H9 (cell line): ENCODE measurements around the gene HYI. TPM values are rescaled to one million over a fixed set of nuclear protein-coding genes. Genes with fewer than 3 reads are reported as not detected.

ENCODE experiments used
- DNase-seq: peaks from one replicate; pipeline ENCODE4 v3.0.0-alpha.2; 2017
- H2AFZ ChIP-seq: one replicate; pipeline ENCODE4 v1.6.1; 2013; ENCODE audit warnings: mild to moderate bottlenecking, low read length, control low read depth, moderate library complexity
- H2AK5ac ChIP-seq: 2 replicates; pipeline ENCODE4 v1.6.1; 2013; ENCODE audit warnings: low read length, control low read depth, mixed read lengths; ENCODE audit not compliant: insufficient read length
- H2BK120ac ChIP-seq: one replicate; pipeline ENCODE4 v1.6.1; 2013; ENCODE audit warnings: low read depth, mild to moderate bottlenecking, low read length, control low read depth, inconsistent platforms; ENCODE audit not compliant: poor library complexity, severe bottlenecking
- H2BK12ac ChIP-seq: 2 replicates; pipeline ENCODE4 v1.6.1; 2013; ENCODE audit warnings: low read length, control low read depth, mixed read lengths, low read depth; ENCODE audit not compliant: insufficient read length
- H2BK15ac ChIP-seq: 2 replicates; pipeline ENCODE4 v1.6.1; 2013; ENCODE audit warnings: low read depth, low read length, control low read depth
- H2BK20ac ChIP-seq: one replicate; pipeline ENCODE4 v1.6.1; 2013; ENCODE audit warnings: low read depth, mild to moderate bottlenecking, low read length, control low read depth, inconsistent platforms; ENCODE audit not compliant: poor library complexity, severe bottlenecking
- H2BK5ac ChIP-seq: 2 replicates; pipeline ENCODE4 v1.6.1; 2013; ENCODE audit warnings: low read length, control low read depth, mixed read lengths; ENCODE audit not compliant: insufficient read length
- H3K14ac ChIP-seq: 2 replicates; pipeline ENCODE4 v1.6.1; 2013; ENCODE audit warnings: low read length, control low read depth; ENCODE audit not compliant: insufficient read depth
- H3K18ac ChIP-seq: 2 replicates; pipeline ENCODE4 v1.6.1; 2013; ENCODE audit warnings: low read depth, mild to moderate bottlenecking, mixed read lengths, low read length, control low read depth; ENCODE audit not compliant: insufficient read length
- H3K23ac ChIP-seq: 2 replicates; pipeline ENCODE4 v1.6.1; 2013; ENCODE audit warnings: low read length, control low read depth, mixed read lengths, low read depth; ENCODE audit not compliant: insufficient read length
- H3K23me2 ChIP-seq: 2 replicates; pipeline ENCODE4 v1.6.1; 2013; ENCODE audit warnings: low read depth, mild to moderate bottlenecking, mixed read lengths, low read length, control low read depth; ENCODE audit not compliant: insufficient read length, poor library complexity, severe bottlenecking
- H3K27ac ChIP-seq: 2 replicates; pipeline ENCODE4 v1.5.1; 2013; ENCODE audit warnings: low read length, control low read depth, mixed read lengths, low read depth; ENCODE audit not compliant: insufficient read length
- H3K27me3 ChIP-seq: 2 replicates; pipeline ENCODE4 v1.6.1; 2013; ENCODE audit warnings: low read length, control low read depth, inconsistent platforms; ENCODE audit not compliant: insufficient read depth
- H3K4ac ChIP-seq: 2 replicates; pipeline ENCODE4 v1.6.1; 2013; ENCODE audit warnings: low read depth, mild to moderate bottlenecking, control low read depth, inconsistent platforms, low read length, moderate library complexity
- H3K4me1 ChIP-seq: 2 replicates; pipeline ENCODE4 v1.6.1; 2013; ENCODE audit warnings: low read length, control low read depth, inconsistent platforms; ENCODE audit not compliant: insufficient read depth
- H3K4me2 ChIP-seq: 2 replicates; pipeline ENCODE4 v1.6.1; 2013; ENCODE audit warnings: low read length, control low read depth, mixed read lengths; ENCODE audit not compliant: insufficient read length, insufficient read depth
- H3K56ac ChIP-seq: 2 replicates; pipeline ENCODE4 v1.6.1; 2013; ENCODE audit warnings: low read depth, mild to moderate bottlenecking, mixed read lengths, low read length, control low read depth; ENCODE audit not compliant: insufficient read length
- H3K79me1 ChIP-seq: 2 replicates; pipeline ENCODE4 v1.6.1; 2013; ENCODE audit warnings: low read depth, mild to moderate bottlenecking, moderate library complexity, low read length, control low read depth, inconsistent platforms; ENCODE audit not compliant: insufficient read depth, poor library complexity, severe bottlenecking
- H3K79me2 ChIP-seq: 2 replicates; pipeline ENCODE4 v1.6.1; 2013; ENCODE audit warnings: low read length, control low read depth, inconsistent platforms; ENCODE audit not compliant: insufficient read depth
- H3K9ac ChIP-seq: 2 replicates; pipeline ENCODE4 v1.6.1; 2013; ENCODE audit warnings: low read length, control low read depth, mixed read lengths; ENCODE audit not compliant: insufficient read length; ENCODE audit errors: extremely low read depth
- H3K9me3 ChIP-seq: one replicate; pipeline ENCODE4 v1.6.1; 2013; ENCODE audit warnings: low read depth, low read length, inconsistent platforms; ENCODE audit not compliant: control insufficient read depth
- H3T11ph ChIP-seq: one replicate; pipeline ENCODE4 v1.6.1; 2013; ENCODE audit warnings: mild to moderate bottlenecking, low read length, control low read depth, inconsistent platforms
- H4K20me1 ChIP-seq: one replicate; pipeline ENCODE4 v1.6.1; 2013; ENCODE audit not compliant: control insufficient read depth, insufficient read length, insufficient read depth
- H4K5ac ChIP-seq: 2 replicates; pipeline ENCODE4 v1.6.1; 2013; ENCODE audit warnings: low read depth, mild to moderate bottlenecking, mixed read lengths, low read length, control low read depth; ENCODE audit not compliant: insufficient read length
- H4K8ac ChIP-seq: replicated peaks from 2 replicates; pipeline ENCODE4 v1.6.1; 2013; ENCODE audit warnings: low read length, control low read depth, mixed read lengths, low read depth; ENCODE audit not compliant: insufficient read length
- H4K91ac ChIP-seq: 2 replicates; pipeline ENCODE4 v1.6.1; 2013; ENCODE audit warnings: low read depth, mild to moderate bottlenecking, moderate library complexity, mixed read lengths, low read length, control low read depth; ENCODE audit not compliant: insufficient read length
- H3K27ac Mint-ChIP-seq, 3 experiments: 2 replicates in 2 of 3; 3 replicates in 1 of 3; pipeline ENCODE4 v1.8.0; 2020 to 2021; ENCODE audit warnings: mixed read lengths in 3 of 3, mild to moderate bottlenecking in 1 of 3, moderate library complexity in 1 of 3
- H3K27me3 Mint-ChIP-seq: 2 replicates; pipeline ENCODE4 v1.8.0; 2021; ENCODE audit warnings: low read depth, mild to moderate bottlenecking, moderate library complexity, mixed read lengths
- H3K36me3 Mint-ChIP-seq, 3 experiments: 2 replicates in 2 of 3; 3 replicates in 1 of 3; pipeline ENCODE4 v1.8.0; 2020 to 2021; ENCODE audit warnings: low read depth in 3 of 3, mixed read lengths in 3 of 3; ENCODE audit not compliant: insufficient read depth in 1 of 3
- H3K4me1 Mint-ChIP-seq, 2 experiments: 2 replicates each; pipeline ENCODE4 v1.8.0; 2020; ENCODE audit warnings: mixed read lengths in 2 of 2
- H3K4me3 Mint-ChIP-seq, 2 experiments: 2 replicates in 1 of 2; 3 replicates in 1 of 2; pipeline ENCODE4 v1.8.0; 2020 to 2021; ENCODE audit warnings: mild to moderate bottlenecking in 2 of 2, mixed read lengths in 2 of 2, moderate library complexity in 1 of 2
- H3K9me3 Mint-ChIP-seq, 2 experiments: 2 replicates in 1 of 2; 3 replicates in 1 of 2; pipeline ENCODE4 v1.8.0; 2020; ENCODE audit warnings: mild to moderate bottlenecking in 2 of 2, mixed read lengths in 2 of 2, moderate library complexity in 1 of 2
- CTCF ChIP-seq: fragments of 200-600 bp; sonication (generic); conservative IDR thresholded peaks from 3 replicates; pipeline ENCODE4 v1.8.0; 2021; ENCODE audit warnings: antibody characterized with exemption, mild to moderate bottlenecking
- WGBS: extraction: QIAGEN DNeasy Blood & Tissue Kit; methylation state at CpG from one replicate; pipeline ENCODE4 v1.1.7; 2013; ENCODE audit warnings: missing lambda C conversion rate, low lambda C conversion rate, mixed read lengths; ENCODE audit not compliant: insufficient read length; ENCODE audit errors: extremely low coverage; 5-methylcytosine and 5-hydroxymethylcytosine counted together
- total RNA-seq: library from RNA; stranded (reverse); gene quantifications from 2 replicates; pipeline ENCODE4 v1.2.1, GENCODE V29; 2021

The HYI gene
- total RNA-seq, 1 experiment from 2014 or later, result 16.1 TPM

- no peak overlapping the region for H3K14ac ChIP-seq
- Mint-ChIP-seq H3K9me3 (no peaks in the 10 kb centered on the region), H3K27me3 (no peaks in the 10 kb centered on the region), H3K4me1 (no peaks in the 10 kb centered on the region), H3K4me3 (no peak overlapping the region), H3K27ac (no peak overlapping the region), H3K36me3 (peaks cover 4 to 40% (median 23%) of the 10 kb centered on the region in 3 experiments; a peak in 6 of 7 replicates)
- no peak overlapping the region for H3T11ph ChIP-seq
- no peak overlapping the region for H3K4me2 ChIP-seq
- H3K4me1 ChIP-seq, result no peaks in the 10 kb centered on the region
- no peak overlapping the region for H2BK5ac ChIP-seq
- WGBS, result no CpG with 5 or more reads among the region's 8 CpGs
- no peak overlapping the region for H2AFZ ChIP-seq
- H3K18ac ChIP-seq, result no peak overlapping the region
- TF ChIP-seq CTCF, result no peak
- H2BK120ac ChIP-seq, result no peak overlapping the region
- no peak overlapping the region for H2BK15ac ChIP-seq
- no peaks in the 10 kb centered on the region for H3K9me3 ChIP-seq
- H3K27ac ChIP-seq, result no peak overlapping the region
- H4K91ac ChIP-seq, result no peak overlapping the region
- H3K4ac ChIP-seq, result no peak overlapping the region
- H3K23me2 ChIP-seq, result no peaks in the 10 kb centered on the region
- no peaks in the 10 kb centered on the region for H3K79me2 ChIP-seq
- no peak overlapping the region for H2AK5ac ChIP-seq
- no peaks in the 10 kb centered on the region for H3K79me1 ChIP-seq
- H3K27me3 ChIP-seq, result no peaks in the 10 kb centered on the region
- no peak for DNase-seq
- H4K20me1 ChIP-seq, result no peaks in the 10 kb centered on the region
- no peak overlapping the region for H2BK12ac ChIP-seq
- no peak overlapping the region for H3K9ac ChIP-seq
- no peak overlapping the region for H4K5ac ChIP-seq
- no peak overlapping the region for H2BK20ac ChIP-seq
- H3K56ac ChIP-seq, result no peak overlapping the region
- H4K8ac ChIP-seq, result no peak overlapping the region
- H3K23ac ChIP-seq, result no peak overlapping the region
Observed at GRCh38 chr1:43438576-43438952, 15.2 kb downstream of the HYI start.
